AG08395 (cell line): Measurements from ENCODE around the gene TNFAIP8L1.
"Not testable (repeated sequence)": the region's sequence is repeated elsewhere in the genome, so short reads cannot be mapped to it uniquely, and the experiment has no call there.

ENCODE experiments used
- DNase-seq: peaks from one replicate; pipeline ENCODE4 v3.0.0; 2012; ENCODE audit warnings: mixed read lengths, low spot score

Gene TNFAIP8L1

DNA sequence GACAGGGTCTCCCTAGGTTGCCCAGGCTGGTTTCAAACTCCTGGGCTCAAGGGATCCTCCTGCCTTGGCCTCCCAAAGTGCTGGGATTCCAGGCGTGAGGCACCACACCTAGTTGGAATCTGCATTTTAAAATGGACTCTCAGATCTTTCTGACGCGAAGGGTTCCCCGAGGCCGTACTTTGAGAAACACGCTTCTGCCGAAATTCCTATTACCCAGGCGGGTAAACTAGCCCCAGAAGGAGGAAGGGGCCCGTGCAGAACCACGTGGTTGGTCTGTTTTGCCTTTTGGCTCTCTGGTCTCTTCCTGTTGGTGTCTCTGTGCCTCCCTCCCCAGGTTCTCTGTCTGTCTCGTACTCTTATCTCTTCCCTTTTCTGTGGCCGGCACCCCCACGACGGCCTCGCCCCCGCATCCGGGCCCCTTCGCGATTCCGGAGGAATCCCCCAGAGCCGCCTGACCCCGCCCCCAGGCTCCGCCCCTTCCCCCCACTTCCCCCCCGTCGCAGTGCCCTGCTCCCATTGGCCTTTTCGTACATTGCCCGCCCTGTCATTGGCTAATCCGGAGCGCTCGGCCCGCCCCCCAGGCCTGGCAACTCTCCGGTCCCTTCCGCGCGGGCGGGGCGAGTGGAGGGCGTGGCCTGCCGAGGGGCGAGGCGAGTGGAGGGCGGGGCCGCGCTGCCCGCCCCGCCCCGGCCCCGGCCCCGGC is at the start of gene TNFAIP8L1:
TNFAIP8L1 (plus strand) TSS at position 689 of the 703 bp plus-strand sequence. CDS start 12,354 bp downstream, outside the sequence.
- peak; percentile 100 for DNase-seq

DNA sequence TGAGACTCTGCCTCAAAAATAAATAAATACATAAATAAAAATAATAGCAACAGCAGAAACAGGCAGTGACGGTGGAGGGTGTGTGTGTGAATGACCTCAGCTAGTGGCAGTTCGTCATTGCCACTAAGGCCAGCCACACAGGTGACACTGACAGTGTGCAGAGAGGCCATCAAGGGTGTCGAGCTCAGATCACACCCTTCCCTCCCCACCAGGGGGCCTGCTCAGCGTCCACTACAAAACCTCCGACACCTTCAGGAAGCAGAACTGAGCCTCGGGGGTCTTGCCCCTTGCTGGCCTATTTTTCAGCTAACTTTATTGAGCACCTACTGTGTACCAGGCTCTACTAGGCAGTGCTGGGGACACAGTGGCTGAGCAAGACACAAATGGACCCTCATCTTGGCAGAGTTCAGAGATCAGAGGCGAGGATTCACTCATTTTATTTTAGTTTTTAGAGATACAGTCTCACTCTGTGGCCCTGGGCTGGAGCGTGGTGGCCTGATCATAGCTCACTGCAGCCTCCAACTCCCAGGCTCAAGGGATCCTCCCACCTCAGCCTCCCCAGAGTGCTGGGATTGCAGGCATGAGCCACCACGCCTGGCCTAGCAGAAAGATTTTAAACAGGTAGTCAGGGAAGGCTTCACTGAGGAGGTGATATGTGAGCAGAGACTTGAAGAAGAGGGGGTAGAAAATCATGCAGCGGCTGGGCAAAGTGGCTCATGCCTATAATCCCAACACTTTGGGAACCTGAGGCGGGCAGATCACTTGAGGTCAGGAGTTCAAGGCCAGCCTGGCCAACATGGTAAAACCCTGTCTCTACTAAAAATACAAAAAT is 49.5 kb upstream of the TNFAIP8L1 start:
- no peak for DNase-seq

DNA sequence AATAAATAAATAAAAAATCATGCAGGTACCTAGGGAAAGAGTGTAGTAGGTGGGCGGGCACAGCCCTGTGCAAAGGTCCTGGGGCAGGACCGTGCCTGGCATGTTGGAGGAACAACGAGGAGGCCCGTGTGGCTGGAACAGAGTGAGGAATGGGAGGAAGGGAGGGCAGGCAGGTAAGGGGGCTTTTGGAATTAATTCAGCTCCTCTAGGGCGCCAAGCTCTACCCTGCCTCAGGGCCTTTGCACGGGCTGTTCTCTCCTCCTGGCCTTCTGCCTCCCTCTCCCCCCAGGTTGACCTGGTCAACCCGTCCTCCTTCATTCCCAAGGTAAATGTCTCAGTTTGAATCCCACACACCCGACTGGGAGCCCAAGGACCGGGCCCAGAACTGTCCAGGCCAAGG is 48.8 kb upstream of the TNFAIP8L1 start:
- no peak for DNase-seq

DNA sequence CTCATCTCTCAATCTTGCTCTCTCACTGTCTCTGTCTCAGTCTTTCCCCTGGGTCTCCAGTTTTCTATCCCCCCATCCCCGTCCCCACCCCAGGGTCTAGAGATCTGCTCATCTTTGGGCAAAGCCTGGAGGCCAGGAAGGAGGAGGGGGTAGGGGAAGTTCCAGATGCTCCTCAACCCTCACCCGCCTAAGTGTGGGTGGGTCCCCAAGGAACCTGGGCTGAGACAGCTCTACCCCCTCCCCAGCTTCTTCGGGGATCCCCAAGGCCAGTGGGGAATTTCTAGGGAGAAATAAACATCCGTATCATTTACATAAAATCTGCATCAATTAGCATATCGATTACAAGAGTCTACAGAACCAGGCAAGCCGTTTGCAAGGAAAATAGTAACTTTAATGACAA is 48.0 kb upstream of the TNFAIP8L1 start:
- no peak for DNase-seq

DNA sequence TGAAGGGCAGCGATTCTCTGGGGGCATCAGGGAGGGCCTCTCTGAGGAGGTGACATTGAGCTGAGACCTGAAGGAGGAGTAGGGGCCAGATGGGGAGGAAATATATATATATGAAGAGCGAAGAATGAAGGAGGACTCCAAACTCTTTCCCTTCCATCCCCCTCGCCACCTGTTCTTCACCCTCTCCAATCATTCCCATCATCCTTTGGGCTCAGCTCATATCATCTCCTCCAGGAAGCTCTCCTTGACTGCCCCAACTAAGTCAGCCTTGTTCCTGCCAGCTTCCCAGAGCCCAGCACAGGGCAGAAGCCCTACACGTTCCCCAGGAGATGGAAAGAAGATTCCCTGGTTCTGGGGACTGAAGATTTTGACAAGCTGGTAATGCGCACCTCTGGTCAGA is 46.9 kb upstream of the TNFAIP8L1 start:
- DNase-seq: no peak

DNA sequence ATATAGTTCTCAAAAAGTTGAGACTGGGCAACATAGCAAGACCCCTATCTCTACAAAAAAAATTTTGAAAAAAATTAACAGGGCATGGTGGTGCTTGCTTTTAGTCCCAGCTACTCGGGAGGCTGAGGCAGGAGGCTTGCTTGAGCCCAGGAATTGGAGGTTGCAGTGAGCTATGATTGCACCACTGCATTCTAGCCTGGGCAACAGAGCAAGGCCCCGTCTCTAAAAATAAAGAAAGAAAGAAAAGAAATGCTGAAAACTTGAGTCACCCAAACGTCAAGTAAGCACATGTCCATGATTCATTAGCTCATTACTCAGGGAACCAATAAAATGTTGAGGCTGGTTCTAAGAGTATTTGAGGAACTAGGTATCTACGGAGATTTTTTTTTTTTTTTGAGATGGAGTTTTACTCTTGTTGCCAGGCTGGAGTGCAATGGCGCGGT is 45.9 kb upstream of the TNFAIP8L1 start:
- DNase-seq: peak; percentile 64

DNA sequence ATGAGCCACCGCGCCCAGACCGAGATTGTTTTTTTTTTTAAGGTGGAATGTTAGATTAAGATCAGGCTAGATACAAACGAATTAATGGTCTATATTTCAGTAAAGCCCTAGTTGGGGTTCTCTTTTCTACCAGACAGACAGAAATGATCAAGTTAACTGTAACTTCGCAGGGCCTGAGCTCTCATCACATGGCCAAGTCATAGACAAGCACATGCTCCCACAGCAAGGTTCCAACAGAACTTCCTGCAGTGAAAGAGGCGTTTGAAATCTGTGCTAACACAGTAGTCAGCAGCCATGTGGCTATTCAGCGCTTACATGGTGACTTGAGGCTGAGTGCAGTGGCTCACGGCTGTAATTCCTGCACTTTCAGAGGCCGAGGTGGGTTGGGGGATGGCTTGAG is 45.1 kb upstream of the TNFAIP8L1 start:
- no peak for DNase-seq

DNA sequence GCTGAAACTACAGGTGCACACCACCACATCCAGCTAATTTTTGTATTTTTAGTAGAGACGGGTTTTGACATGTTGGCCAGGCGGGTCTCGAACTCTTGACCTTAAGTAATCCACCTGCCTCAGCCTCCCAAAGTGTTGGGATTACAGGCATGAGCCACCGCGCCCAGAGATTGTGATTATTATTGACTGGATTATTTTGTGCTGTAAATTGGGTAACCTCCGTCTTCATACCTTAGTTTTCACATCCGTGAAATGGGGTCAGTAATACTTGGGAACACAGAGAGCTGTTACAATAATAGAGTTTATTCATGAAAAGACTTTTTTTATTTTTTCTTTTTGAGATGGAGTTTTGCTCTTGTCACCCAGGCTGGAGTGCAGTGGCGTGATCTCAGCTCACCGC is 44.2 kb upstream of the TNFAIP8L1 start:
- not testable (repeated sequence) for DNase-seq

DNA sequence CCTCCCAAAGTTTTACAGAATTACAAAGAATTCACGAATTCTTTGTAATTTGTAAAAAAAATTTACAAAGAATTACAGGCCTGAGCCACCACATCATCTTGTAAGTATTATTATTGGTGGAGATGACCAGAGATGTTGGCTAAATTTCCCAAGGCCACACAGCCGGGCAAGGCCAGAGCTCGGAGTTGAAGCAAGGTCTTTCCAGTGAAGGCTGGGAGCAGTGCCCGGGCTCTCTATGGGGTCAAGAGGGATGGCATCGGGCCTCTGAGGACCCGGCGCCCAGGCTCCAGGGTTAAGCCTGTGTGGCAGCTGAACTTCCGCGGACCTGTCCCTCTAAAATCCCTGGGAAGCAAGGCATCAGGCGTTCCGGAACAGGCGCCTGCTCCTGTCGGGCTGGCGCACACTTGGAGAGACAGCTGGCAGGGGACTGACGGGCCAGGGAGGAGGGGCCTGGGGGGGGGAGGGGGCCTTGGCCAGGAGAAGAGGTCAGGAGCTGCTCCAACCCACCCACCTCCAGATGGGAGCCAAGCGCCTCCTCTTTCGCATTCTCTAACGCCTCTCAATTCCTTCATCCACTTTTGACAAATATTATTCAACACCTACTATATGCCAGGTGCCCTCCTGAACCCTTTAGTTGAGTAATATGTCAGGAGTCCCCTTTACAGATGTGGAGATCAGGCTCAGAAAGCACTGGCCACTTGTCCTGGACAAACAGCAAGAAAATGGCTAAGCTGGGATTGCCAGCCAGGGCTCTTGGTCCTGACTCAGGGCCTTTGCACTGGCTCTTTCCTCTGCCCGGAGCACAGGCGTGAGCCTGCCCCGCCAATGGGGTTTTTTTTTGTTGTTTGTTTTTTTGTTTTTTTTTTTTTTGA is 43.0 kb upstream of the TNFAIP8L1 start:
- no peak for DNase-seq

DNA sequence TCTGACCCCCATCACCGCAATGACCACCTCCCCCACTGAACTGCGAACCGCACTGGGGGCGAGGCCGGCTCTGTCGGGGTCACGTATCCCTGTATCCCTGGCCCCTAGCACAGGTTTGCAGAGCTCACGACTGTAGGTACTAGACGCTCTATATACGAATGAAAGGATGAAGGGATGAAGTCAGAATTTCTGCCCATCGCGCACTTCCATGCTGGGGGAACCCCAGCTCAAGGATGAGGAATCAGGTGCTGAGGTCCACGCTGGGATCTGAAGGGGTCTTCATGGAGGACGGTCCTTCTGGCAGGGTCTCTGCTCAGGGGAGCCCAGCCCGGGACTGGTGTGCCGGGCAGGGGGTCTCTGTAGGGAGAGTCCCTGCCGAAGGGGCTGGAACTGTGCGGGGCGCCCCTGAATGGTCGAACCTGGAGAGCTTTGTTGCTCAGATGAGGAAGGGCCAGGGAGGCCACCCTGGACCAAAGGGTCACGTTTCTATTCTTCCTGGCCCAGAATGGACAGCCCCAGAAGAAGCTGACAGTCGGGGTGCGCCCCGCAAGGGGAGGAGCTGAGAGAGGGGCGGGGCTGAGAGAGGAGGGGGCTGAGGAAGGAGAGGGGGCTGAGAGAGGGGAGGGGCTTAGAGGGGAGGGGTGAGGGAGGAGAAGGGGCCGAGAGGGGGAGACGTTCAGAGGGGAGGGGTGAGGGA is 41.9 kb upstream of the TNFAIP8L1 start:
- no peak for DNase-seq

DNA sequence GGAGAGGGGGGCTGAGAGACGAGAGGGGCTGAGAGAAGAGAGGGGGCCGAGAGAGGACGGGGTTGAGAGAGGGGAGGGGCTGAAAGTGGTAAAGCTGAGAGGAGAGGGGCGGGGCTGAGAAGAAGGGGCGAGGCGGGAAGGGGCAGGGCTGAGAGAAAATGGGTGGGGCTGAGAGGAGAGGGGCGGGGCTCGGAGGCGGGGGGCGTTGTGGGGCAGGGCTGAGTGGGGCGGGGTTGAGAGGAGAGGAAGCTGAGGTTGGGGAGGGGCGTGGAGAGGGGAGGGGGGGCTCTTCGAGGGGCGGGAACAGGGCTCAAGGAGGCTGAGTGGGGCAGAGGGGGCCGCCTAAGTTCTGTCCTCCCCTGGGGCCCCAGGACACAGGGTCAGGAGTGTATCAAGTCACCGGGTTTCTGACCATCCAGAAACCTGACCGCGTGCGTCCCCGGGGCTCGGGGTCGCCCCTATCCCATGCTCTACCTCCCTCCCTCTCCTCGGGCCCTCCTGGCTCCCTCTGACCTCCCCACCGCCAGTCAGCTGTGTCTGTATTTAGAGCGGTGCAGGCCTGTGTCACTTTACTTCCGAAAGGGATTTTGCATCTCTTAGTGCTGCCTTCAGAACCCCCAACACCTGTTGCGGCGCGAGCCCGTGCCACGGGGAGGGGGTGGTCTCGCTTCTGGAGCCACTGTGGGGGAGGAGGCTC is 41.2 kb upstream of the TNFAIP8L1 start:
- no peak for DNase-seq

DNA sequence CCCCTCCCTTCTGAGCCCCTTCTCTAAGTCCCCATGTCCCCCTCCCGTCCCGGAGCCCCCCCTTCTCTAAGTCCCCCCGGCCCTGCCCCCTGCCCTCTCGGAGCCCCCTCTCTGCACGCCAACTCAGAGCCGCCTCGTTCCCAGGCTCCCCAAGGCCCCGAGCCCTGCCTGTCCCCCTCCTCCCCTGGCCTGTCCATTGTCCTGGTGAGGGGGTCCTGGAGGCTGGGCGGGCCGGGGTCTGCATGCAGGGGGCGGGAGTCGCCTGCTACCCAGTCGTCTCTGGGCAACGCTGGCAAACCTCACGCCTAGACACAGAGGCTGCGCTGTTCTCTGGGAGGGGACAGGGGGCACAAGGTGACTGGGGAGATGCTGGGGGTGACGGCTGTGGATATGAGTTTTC is 40.6 kb upstream of the TNFAIP8L1 start:
- no peak for DNase-seq

DNA sequence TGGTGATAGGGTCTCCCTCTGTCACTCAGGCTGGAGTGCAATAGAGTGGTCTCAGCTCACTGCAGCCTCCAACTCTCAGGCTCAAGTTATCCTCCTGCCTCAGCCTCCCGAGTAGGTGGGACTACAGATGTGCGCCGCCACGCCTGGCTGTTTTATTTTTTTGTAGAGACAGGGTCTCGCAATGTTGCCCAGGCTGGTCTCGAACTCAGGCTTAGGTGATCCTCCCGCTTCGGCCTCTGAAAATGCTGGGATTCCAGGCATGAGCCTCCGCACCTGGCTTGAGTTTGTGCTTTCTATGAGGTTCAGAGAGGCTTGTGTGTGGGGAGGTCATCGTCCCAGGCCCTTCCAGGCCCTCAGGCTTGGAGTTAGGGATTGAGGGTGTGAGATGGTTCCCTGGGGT is 39.2 kb upstream of the TNFAIP8L1 start:
- DNase-seq: no peak

DNA sequence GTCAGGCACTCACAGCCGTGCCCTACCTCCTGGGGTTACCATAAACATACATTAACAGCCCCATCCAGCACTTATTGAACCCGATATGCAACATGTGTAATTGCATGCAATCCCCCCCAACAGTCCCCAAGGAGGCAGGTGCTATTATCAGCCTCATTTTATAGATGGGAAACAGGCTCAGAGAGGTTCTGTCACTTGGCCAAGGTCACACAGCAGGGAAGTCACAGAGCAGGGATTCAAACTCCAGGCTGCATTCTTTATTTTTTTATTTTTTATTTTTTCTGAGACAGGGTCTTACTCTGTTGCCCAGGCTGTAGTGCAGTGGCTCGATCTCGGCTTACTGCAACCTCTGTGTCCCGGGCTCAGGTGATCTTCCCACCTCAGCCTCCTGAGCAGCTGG is 38.4 kb upstream of the TNFAIP8L1 start:
- DNase-seq: no peak

DNA sequence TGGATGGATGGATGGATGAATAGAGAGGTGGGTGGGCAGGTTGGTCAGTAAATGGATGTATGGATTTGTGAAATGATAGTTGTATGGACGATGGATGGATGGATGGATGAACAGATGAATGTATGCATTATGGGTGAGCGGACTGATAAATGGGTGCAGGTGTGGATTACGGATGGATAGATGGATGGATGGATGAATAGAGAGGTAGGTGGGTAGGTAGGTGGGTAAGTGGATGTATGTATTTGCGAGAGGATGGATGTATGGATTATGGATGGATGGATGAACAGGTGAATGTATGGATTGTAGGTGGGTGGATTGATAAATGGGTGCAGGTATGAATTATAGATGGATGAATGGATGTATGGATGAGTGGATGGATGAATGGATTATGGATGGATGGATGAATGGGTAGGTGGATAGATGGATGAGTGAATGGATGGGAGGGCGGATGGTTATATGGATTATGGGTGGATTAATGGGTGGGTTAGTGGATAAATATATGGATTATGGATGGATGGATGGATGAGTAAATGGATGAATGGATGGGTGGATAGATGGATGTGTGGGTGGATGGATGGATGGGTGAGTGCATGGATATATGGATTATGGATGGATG is 37.0 kb upstream of the TNFAIP8L1 start:
- DNase-seq: no peak

DNA sequence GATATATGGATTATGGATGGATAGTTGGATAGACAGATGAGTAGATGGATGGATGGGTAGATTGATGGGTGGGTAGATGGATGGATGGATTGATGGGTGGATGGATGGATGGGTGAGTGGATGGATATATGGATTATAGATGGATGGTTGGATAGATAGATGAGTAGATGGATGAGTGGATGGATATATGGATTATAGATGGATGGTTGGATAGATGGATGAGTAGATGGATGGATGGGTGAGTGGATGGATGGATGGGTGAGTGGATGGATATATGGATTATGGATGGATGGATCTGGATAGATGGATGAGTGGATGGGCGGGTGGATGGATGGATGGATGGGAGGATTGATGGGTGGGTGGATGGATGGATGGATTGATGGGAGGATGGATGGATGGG is 36.4 kb upstream of the TNFAIP8L1 start:
- no peak for DNase-seq

DNA sequence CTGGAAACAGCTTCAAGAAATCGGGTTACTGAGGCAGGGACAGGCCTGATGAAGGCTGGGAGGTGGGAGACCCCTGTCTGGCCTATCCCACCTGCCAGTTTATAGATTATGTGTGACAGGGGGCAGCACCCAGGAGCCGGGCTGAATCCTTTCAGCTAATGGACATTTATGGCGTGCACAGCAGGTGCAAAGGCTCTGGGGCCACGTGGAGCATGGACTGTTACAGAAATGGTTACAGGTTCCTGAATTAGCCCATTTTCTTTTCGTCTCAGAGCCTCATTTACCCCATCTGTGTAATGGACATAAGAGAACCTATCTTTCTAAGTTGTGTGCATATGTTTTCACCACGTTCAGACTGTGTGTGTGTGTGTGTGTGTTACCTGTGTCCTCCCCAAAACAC is 34.4 kb upstream of the TNFAIP8L1 start:
- no peak for DNase-seq

DNA sequence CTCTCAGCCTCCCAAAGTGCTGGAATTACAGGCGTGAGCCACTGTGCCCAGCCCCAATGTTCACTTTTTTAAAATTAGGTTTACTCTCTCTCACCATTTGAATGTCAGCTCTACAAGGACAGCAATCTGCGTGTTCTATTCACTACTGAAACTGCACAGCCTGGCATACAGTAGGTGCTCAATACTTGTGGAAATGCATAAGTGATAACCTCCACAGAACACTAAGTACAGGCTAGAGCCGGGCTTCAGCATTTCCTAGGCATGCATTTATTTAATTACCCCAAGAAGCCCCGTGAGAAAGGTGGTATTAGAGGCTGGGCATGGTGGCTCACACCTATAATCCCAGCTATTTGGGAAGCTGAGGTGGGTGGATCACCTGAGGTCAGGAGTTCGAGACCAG is 33.1 kb upstream of the TNFAIP8L1 start:
- DNase-seq: no peak

DNA sequence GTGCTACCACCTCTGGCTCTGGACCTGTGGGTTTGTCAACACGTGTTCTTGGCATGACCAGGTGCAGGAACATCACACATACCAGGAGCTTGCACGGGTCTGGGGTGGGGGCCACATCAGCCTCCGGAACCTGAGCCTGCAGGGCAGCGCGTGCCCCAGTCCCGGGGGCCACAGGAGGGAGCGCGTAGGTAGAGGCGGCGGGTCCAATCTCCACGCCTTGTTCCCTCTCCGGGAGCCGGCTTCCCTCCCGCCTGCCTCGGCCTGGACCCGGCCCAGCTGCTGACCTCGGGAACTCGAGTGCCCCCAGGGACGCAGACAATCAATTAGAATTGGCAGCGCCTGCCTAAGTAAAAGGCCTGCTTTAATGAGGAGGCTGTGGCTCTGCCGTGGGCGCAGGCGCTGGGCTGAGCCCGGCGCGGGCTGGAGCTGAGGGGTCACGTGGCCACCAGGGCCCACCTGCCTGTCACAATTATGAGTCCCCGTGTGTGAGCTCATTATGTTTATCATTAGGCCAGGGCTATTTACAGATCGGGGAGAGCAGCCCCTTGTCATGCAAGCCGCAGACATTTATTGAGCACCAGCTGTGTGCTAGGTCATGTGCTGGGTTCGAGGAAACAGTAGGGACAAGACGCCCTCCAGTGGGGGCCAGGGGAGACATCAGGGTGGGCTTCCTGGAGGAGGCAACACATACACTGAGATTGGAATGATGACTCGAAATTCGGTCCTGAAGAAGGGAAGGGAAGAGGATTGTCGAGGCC is 32.2 kb upstream of the TNFAIP8L1 start:
- no peak for DNase-seq
